Esophagus squamous epithelium (tissue), 4 donors: ENCODE results near the gene PLEKHA7.

Source experiments
- CTCF ChIP-seq, 6 experiments: fragments of 450-650 bp in 4 of 6; fragments of 200-600 bp in 2 of 6; sonication (generic) in 2 of 6; IDR thresholded peaks; one replicate each; pipeline ENCODE4 v1.5.1; 2016 to 2019; ENCODE audit warnings: antibody characterized with exemption in 6 of 6, mild to moderate bottlenecking in 4 of 6, moderate library complexity in 4 of 6
- POLR2A ChIP-seq, 4 donors: fragments of 450-650 bp; IDR thresholded peaks; one replicate each; pipeline ENCODE4 v1.6.1; 2017; ENCODE audit warnings: antibody characterized with exemption in 4 of 4, mild to moderate bottlenecking in 4 of 4, moderate library complexity in 3 of 4

- TF ChIP-seq CTCF (IDR thresholded peaks at IDR 0.05): no peak
- no peak for TF ChIP-seq POLR2A (IDR thresholded peaks at IDR 0.05)
Measured at GRCh38 chr11:16749666-16750065, 264.5 kb downstream of the PLEKHA7 start.
